Keratinocyte (primary cell): ENCODE data around the gene ERC2.

Experiments used
- EZH2 ChIP-seq: IDR thresholded peaks from one replicate; pipeline ENCODE4 v1.6.1; 2012; ENCODE audit warnings: inconsistent platforms, mild to moderate bottlenecking, low read length, moderate library complexity
- TF ChIP-seq, protein P1 (sequence below), 3 experiments: IDR thresholded peaks in 1 of 3; conservative IDR thresholded peaks in 1 of 3; optimal IDR thresholded peaks in 1 of 3; 2 replicates in 2 of 3; 3 replicates in 1 of 3; pipeline versions ENCODE3 to v1.5.1; 2011; ENCODE audit warnings: low read length in 3 of 3, mild to moderate bottlenecking in 3 of 3, moderate library complexity in 2 of 3, control low read depth in 1 of 3, inconsistent platforms in 1 of 3; ENCODE audit not compliant: insufficient read depth in 2 of 3; ENCODE audit errors: extremely low read depth in 1 of 3

DNA sequence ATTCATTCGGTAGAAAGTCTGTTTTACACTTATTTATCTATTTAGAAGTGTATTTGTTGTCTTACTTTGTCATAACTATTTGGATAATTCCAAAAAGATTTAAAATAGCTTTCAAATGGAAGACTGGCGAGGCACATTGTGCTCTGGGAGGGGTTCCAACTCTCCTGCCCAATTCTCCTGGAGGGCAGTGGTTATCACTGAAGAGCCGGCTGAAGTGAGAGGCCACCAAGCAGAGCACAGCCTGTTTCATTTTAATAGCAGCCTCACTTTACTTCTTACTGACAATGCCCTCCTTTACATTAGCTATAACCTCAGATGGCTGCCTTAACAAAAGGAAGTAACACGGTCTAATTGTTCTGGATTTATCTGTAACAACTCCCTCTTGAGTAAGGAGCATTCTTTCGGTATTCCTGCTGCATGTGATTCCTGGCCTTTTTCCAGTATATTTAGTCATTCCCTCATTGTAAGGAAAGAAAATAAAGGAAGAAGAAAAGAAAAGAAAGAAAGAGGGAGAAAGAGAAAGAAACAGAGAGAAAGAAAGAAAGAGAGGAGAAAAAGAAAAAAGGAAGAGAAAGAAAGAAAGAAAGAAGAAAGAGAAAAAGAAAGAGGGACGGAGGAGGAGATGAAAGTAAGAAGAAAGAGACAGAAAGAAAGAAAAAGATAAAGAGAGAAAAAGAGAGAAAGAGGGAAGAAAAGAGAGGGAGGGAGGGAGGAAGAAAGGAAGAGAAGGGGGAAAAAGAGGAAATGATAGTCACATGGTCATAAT is 641.4 kb downstream of the ERC2 start:
- TF ChIP-seq EZH2 = no peak
- TF ChIP-seq, protein P1, sequence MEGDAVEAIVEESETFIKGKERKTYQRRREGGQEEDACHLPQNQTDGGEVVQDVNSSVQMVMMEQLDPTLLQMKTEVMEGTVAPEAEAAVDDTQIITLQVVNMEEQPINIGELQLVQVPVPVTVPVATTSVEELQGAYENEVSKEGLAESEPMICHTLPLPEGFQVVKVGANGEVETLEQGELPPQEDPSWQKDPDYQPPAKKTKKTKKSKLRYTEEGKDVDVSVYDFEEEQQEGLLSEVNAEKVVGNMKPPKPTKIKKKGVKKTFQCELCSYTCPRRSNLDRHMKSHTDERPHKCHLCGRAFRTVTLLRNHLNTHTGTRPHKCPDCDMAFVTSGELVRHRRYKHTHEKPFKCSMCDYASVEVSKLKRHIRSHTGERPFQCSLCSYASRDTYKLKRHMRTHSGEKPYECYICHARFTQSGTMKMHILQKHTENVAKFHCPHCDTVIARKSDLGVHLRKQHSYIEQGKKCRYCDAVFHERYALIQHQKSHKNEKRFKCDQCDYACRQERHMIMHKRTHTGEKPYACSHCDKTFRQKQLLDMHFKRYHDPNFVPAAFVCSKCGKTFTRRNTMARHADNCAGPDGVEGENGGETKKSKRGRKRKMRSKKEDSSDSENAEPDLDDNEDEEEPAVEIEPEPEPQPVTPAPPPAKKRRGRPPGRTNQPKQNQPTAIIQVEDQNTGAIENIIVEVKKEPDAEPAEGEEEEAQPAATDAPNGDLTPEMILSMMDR (optimal IDR thresholded peaks at IDR 0.05 in 1 of 3, IDR thresholded peaks at IDR 0.05 in 1 of 3, conservative IDR thresholded peaks at IDR 0.05 in 1 of 3; ENCODE audit: extremely low read depth in 1 of 3, insufficient read depth in 2 of 3, low read length in 3 of 3) = no peak
